ENCODE results near the gene RANBP9. TPM values are rescaled to one million over a fixed set of nuclear protein-coding genes. Genes with fewer than 3 reads are reported as not detected.

The RANBP9 gene
- total RNA-seq, 2 donors from 2014 or later: 27.2 to 35.0 TPM

- Histone ChIP-seq H3K36me3 (no peaks in the 10 kb centered on the region), H3K4me3 (no peak overlapping the region), H3K27me3 (no peaks in the 10 kb centered on the region), H3K27ac (no peak overlapping the region), H3K4me1 (no peaks in the 10 kb centered on the region), H3K9me3 (no peaks in the 10 kb centered on the region), H3K9ac (ENCODE audit: low read depth in 2 of 2, low read length in 2 of 2) (no peak overlapping the region)
- DNase-seq: no peak
- intact Hi-C loops (cut with DNase I): no loop called here
- TF ChIP-seq CTCF (IDR thresholded peaks at IDR 0.05): no peak
Measured at GRCh38 chr6:13635948-13636658, 75.5 kb downstream of the RANBP9 start.

GRCh38 chr6:13633343-13633742 is 78.3 kb downstream of the RANBP9 start:
- no peaks in the 10 kb centered on the region for H3K27me3 ChIP-seq
- TF ChIP-seq CTCF (IDR thresholded peaks at IDR 0.05): no peak
- H3K9me3 ChIP-seq: no peaks in the 10 kb centered on the region
- no peak overlapping the region for H3K9ac ChIP-seq (ENCODE audit: low read depth in 2 of 2, low read length in 2 of 2)
- no peaks in the 10 kb centered on the region for H3K36me3 ChIP-seq
- H3K4me1 ChIP-seq: no peaks in the 10 kb centered on the region
- no peak overlapping the region for H3K27ac ChIP-seq
- H3K4me3 ChIP-seq: no peak overlapping the region
- no peak for DNase-seq
- intact Hi-C loops (cut with DNase I): no loop called here

GRCh38 chr6:13630499-13630898 is 81.1 kb downstream of the RANBP9 start:
- DNase-seq: no peak
- Histone ChIP-seq H3K36me3 (no peaks in the 10 kb centered on the region), H3K9ac (ENCODE audit: low read depth in 2 of 2, low read length in 2 of 2) (no peak overlapping the region), H3K4me1 (no peaks in the 10 kb centered on the region), H3K27me3 (no peaks in the 10 kb centered on the region), H3K4me3 (no peak overlapping the region), H3K9me3 (no peaks in the 10 kb centered on the region), H3K27ac (no peak overlapping the region)
- intact Hi-C loops (cut with DNase I): no loop called here
- no peak for TF ChIP-seq CTCF (IDR thresholded peaks at IDR 0.05)

GRCh38 chr6:13629459-13630116 is 82.0 kb downstream of the RANBP9 start:
- no peak overlapping the region for H3K9ac ChIP-seq (ENCODE audit: low read depth in 2 of 2, low read length in 2 of 2)
- no peak for TF ChIP-seq CTCF (IDR thresholded peaks at IDR 0.05)
- intact Hi-C loops (cut with DNase I): loop anchor here (10.0 kb wide), 1 partner anchor 55 kb away; no protein-coding TSS in a partner anchor
- no peak for DNase-seq
- H3K27ac ChIP-seq: no peak overlapping the region
- no peaks in the 10 kb centered on the region for H3K27me3 ChIP-seq
- no peak overlapping the region for H3K4me3 ChIP-seq
- H3K9me3 ChIP-seq: no peaks in the 10 kb centered on the region
- no peaks in the 10 kb centered on the region for H3K4me1 ChIP-seq
- no peaks in the 10 kb centered on the region for H3K36me3 ChIP-seq

GRCh38 chr6:13624871-13625288 is 86.8 kb downstream of the RANBP9 start:
- intact Hi-C loops (cut with DNase I): loop anchor here (5.0 to 10.0 kb wide), 2 partner anchors 60 to 82 kb away; no protein-coding TSS in a partner anchor
- DNase-seq: no peak
- Histone ChIP-seq H3K4me1 (no peaks in the 10 kb centered on the region), H3K36me3 (peaks cover 13% of the 10 kb centered on the region), H3K9ac (ENCODE audit: low read depth in 2 of 2, low read length in 2 of 2) (no peak overlapping the region), H3K27ac (no peak overlapping the region), H3K9me3 (no peaks in the 10 kb centered on the region), H3K4me3 (no peak overlapping the region), H3K27me3 (no peaks in the 10 kb centered on the region)
- peak; percentile 44 for TF ChIP-seq CTCF (IDR thresholded peaks at IDR 0.05)
